Superior temporal gyrus (tissue), 1 donor: ENCODE data around the gene ABCC1.
"Not testable (repeated sequence)": the region's sequence is repeated elsewhere in the genome, so short reads cannot be mapped to it uniquely, and the experiment has no call there.

Experiments
- DNase-seq: peaks from one replicate; pipeline ENCODE4 v3.0.0-alpha.2; 2016; ENCODE audit errors: extremely low spot score

ABCC1 gene

DNA sequence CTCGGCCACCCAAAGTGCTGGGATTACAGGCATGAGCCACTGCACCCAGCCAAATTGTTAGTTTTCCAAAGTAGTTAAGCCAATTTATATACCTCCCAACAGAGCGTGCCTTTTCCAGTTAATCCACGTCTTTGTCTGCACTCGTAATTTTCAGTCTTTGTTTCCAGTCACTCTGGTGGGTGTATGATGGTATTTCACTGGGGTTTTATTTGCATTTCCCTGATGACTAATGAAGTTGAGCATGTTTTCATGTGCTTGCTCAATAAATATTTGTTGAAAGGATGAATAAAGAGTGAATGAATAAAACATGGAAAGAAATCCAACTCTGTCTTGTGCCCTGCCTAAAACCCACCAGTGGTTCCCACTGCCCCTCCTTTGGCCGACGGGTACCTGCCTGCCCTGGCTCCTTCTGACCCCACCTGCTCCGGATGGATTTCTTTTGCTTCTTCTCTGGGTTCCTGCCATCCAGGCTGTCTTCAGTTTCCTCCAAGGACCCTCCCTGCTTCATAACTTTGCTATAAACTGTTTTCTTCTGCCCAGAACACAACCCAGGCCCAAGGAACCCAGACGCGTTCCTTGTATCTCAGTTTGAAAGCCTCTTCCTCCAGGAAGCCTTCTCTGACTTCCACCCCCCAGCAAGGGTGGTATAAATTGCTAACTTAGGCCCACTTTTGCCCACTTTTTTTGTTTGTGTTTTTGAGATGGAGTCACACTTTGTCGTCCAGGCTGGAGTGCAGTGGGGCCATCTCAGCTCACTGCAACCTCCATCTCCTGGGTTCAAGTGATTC, 3.0 kb upstream of the ABCC1 start:
- DNase-seq = no peak

DNA sequence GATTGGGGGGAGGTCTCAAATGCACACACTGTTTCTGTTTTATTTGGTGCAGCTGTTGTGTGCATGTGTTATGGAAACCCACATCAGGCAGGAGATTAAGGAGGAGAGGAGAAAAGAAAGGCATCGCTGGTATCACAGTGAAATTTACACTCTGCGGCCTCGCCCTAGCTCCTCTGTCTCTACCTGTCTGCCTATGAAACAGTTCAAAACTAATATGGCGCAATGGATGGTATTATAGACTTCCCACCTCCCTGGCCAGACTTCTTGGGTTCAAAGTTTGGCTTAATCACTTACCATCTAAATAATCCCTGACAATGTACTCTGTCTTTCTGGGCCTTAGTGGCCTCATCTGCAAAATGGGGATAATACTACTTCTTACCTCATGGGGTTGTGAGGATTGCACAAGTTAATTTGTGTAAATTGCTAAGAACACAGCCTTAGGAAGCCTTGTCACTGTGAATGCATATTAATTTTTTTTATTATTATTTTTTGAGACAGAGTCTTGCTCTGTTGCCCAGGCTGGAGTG, 1.4 kb upstream of the ABCC1 start:
- DNase-seq = no peak

DNA sequence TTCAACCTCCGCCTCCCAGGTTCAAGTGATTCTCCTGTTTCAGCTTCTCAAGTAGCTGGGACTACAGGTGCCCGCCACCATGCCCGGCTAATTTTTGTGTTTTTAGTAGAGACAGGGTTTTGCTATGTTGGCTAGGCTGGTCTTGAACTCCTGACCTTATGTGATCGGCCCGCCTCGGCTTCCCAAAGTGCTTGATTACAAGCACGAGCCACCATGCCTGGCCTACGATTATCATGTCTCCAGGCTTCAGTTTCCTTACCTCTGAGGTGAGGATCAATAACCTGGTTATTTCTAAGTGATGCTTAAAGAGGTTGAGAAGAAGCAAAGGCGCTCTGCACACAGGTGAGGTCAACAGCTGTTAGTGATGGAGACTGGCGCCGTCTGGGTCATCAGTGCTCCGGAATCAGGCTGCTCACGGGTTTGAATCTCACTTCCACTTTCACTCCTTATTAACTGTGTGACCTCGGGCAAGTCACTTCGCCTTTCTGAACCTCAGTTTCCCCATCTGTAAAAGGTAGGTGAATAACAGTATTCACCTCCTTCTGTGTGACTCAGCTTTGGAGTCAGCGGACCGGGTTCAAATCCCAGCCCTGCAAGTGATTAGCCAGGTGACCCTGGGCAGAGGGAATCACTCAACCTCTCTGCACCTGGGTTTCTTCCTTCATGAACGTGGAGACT, 745 bp upstream of the ABCC1 start:
- no peak for DNase-seq

DNA sequence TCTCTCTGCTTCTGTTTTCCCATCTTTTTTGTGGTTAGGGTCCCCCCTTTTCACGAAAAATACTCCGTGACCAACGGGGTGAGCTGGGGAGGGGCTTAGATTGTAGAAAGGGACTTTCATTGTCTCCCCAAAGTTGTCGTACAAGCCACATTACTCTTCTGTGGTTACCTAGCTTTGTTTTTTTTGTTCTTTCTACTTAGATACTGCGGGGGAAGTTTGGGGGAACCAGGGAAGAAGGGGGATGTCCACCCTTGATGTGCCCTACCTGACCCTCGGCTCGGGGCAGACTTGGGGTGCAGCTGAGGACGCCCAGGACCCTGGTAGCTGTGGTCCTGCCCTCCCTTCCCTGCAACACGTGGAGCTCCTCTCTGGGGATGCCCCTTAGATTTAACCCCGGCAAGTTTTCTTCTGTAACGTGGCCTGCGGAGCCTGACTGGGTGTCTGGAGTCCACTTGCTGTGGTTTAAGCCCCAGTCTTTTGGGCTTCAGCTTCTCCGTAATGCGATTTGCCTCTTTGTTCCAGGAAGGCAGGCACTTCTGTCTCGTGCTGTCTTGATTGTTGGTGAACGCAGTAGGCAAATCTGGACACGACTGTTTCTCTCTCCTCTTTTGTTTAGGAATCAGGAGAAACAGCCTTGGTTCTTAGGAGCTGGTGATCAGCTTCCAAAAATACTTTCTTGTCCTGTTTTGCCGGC, 892 bp downstream of the ABCC1 start:
- DNase-seq = peak; percentile 22

DNA sequence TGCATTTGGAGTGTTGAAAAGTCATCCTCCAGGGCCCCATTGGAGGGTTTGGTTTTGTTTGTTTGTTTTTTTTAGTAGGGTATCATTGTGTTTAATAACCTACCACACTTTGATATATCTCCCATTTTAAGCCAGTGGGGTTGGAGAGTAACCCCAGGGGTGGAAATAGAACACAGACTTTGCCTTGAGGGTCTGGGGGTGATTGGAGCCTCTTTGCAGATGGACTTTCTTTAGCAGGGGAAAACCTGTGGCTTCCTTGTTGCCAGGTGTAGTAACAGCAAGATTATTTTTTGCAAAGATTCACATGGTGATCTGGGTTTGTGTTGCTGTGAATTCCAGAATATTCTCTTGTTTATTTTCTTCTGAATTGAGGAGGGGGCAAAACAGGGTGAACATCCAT, 1.5 kb downstream of the ABCC1 start:
- no peak for DNase-seq

DNA sequence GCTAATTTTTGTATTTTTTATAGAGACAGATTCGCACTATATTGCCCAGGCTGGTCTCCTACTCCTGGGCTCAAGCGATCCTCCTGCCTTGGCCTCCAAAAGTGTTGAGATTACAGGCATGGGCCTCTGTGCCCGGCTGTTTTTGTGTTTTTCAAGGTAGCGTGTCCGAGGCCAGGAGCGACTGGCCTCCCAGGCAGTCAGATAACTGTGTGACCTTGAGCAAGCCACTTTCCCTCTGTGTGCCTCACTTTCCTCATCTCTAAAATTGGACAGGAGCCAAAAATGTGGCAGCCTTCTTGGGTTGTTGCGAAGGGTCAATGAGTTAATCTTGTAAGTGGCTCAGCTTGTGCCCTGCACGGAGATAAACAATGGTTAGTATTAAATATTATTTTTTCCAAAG, 2.4 kb downstream of the ABCC1 start:
- no peak for DNase-seq

DNA sequence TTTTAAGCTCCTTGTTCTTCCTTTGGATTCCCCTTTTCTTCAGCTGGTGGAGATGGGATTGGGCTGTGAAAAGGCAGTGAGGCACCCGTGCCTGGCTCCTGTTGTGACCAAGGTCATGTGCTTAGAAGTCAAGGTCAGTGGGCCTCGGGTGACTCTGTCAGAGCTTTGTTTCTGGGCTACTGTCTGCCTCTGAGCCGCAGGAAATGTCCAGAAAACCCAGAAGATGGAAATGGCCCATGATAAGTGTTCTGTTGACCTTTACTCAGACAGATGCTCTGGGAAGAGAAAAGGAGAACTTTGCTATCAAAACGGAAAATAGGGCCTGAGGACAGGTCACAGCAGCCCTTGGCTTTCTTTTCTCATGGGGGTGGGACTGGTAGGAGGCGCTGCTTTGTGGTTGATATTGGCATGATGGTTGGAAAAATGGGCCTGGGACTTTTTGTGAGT, 2.9 kb downstream of the ABCC1 start:
- DNase-seq = no peak

DNA sequence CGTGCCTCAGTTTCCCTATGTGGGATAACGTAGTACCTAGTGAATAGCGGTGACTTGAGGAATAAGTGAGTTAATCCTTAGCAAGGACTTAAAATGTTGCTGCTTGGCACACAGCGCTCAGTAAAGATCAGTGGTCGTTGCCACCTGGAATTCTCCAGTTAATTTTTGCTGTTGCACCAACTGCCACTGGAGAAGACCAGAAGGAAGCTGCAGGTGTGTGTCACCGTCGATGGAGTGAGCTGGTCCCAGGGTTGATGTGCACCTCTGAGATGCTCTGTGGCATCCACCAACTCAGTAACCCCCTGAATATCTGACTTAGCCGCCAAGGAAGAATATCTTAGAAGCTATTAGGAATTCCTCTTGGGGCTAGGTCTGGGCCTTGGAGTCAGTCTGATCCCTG, 4.1 kb downstream of the ABCC1 start:
- no peak for DNase-seq

DNA sequence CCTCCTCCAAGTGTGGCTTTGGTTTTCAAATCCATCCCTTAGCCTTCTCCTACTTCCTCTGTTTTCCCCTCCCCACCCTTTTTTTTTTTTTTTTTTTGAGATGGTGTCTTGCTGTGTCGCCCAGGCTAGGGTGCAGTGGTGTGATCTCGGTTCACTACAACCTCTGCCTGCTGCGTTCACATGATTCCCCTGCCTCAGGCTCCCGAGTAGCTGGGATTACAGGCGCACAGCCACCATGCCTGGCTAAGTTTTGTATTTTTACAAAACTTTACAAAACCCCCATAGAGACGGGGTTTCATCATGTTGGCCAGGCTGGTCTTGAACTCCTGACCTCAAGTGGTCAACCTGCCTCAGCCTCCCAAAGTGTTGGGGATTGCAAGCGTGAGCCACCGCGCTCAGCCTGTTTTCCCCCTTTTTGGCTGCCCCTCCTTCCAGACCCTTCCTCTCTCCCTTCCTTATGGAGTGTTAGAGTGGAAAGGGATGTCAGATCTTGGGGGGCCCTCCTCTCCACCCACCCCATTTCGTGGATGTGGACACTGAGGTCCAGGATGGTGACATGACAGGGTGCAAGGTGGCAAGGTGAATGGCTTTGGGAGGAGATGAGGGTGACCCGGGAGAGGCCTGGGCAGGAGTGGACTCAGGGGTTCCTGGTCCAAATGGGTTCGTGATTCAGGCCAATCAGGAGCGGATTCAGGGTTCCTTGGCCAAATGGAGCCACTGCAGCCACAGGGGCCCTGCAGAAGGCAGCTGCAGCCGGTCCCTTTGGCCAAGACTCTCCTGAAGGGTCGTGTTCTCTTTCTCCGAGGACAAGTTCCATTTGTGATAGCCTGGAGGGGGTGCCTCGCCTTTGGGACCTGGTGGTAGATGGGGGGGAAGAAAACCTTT, 4.8 kb downstream of the ABCC1 start:
- no peak for DNase-seq

DNA sequence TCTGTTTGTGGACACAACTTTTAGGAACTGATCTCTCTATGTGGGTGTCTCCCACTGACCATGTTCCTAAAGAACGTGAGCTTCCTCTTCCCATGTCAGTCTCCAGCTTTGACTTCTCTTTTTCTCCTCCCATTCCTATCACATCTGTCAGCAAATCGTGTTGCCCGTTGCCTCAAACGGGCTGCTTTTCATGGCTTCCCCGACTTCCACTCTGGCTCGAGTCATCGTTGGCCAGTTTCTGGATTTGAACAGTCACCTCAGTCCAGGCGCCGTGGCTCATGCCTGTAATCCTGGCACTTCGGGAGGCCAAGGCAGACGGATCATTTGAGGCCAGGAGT, 5.4 kb downstream of the ABCC1 start:
- no peak for DNase-seq

DNA sequence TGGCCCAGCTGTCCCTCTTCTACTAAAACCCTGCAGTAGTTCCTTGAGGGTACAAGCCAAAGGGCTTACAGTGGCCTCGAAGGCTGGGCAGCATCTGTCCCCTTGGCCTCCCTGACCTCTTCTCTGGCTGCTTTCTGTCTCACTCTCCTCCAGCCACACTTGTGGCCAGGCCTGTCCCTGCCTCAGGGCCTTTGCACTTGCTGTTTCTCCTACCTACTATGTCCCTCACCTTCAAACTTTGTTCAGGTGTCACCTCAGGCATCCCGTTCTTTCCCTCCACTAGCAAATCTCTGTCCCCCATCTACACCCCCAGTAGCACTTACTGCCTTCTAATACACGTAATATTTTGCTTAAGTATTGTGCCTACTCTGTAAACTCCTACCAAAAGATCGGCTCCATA, 6.0 kb downstream of the ABCC1 start:
- no peak for DNase-seq

DNA sequence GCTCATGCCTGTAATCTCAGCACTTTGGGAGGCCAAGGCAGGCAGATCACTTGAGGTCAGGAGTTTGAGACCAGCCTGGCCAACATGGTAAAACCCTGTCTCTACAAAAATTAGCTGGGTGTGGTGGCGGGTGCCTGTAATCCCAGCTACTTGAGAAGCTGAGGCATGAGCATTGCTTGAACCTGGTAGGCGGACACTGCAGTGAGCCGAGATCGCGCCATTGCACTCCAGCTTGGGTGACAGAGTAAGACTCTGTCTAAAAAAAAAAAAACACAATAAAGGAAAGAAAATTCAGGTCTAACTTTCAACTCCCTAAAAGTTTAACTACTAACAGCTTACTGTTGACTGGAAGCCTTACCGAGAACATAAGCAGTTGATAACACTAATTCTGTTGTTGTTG, 6.7 kb downstream of the ABCC1 start:
- not testable (repeated sequence) for DNase-seq

DNA sequence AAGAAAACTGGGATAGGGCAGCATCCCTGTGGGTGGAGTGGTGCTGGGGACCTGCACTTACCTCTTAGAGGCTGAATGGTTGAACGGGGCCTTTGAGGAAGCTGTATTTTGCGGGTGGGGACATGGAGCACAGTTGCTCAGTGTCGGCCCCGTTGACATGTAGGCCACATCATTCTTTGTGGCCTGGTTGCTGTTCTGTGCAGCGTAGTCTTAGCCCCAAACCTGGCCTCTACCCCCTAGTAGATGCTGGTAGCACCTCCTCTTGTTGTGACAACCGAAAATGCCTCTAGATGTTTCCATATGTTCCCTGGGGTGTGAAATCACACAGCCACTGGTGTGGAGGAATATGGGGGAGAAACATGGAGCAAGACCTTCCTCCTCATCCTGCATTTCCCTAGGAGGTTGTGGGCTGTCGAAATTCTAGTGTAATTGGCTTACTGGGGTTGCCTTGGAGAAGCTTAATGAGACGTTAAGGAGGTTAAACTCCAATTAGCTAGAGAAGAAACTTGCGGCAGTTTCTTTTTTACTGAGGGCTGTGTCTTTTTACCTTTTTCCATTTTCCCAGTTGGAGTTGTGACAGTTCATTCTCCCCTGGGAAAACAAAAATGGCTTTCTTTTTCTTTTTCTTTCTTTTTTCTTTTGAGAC, 9.4 kb downstream of the ABCC1 start:
- no peak for DNase-seq

DNA sequence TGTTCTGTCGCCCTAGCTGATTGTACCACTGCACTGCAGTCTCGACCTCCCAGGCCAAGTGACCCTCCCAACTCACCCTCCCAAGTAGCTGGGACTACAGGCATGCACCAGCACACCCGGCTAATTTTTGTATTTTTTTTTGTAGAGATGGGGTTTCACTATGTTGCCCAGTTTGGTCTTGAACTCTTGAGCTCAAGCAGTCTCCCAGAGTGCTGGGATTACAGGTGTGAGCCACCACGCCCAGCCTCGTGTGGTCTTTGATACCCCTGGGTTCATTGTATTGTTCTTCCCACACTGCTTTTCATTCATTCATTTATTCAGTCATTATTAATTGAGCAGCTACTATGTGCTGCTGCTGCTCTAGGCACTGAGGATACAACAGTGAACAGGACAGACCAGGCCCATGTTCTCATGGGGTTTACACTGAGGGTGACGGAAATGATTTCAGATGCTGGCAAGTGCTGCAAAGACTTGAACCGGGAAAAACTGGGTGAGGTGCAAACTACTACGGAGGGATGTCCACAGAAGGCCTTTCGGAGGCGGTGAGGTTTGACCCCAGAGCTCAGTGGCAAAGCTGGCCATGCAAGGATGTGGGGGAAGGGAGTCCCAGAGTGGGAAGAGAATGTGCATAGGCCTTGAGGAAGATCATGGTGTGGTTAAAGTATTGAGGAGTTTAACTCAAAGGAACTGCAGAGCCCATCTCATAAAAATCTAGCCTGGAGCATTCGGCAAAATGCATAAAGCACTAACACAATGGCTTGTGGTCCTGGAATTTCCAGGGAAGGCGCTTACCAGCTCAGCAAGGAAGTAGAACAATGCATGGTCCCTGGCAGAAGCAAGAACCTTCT, 10.9 kb downstream of the ABCC1 start:
- DNase-seq = no peak

DNA sequence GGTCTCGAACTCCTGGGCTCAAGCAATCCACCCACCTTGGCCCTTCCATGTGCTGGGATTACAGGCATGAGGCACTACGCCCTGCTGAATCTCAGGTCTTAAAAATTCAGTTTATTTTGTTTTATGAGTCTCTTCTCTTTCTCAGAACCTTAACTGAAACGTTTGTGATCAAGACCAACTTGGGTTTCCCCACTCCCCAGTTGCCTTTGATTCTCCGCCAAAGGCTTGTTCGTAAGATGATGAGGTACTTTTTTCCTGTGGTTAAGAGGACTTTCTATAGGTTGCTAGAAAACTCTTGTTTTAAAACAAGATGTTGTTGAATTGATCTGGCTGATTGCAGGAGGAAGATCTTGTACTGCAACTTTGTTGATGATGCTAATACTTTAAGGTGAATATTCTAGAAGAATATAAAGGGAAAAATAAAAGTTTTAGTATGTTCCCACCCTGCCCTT, 11.7 kb downstream of the ABCC1 start:
- no peak for DNase-seq

DNA sequence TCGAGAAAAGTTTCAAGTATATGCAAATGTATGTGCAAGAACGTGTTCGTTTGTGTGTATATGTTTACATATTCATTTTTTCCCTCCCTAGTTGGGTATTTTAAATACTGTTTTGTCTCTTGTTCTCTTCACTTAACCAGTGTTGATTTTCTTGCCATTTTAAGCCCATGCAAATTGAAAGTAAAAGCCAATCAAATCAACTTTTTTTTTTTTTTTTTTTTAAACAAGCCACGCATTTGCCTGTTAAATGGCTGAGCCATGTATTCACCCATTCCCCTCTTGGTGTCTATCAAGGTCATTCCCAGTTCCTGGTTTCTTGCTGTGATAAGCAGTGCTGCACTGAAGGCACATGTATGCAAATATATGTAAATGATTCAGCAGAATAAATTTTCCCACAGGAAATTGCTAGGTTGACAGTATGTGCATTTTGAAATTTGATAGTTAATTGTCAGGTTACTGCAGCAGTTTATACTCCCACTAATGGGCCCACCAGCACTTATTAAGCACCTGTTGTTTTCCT, 12.2 kb downstream of the ABCC1 start:
- DNase-seq = no peak

DNA sequence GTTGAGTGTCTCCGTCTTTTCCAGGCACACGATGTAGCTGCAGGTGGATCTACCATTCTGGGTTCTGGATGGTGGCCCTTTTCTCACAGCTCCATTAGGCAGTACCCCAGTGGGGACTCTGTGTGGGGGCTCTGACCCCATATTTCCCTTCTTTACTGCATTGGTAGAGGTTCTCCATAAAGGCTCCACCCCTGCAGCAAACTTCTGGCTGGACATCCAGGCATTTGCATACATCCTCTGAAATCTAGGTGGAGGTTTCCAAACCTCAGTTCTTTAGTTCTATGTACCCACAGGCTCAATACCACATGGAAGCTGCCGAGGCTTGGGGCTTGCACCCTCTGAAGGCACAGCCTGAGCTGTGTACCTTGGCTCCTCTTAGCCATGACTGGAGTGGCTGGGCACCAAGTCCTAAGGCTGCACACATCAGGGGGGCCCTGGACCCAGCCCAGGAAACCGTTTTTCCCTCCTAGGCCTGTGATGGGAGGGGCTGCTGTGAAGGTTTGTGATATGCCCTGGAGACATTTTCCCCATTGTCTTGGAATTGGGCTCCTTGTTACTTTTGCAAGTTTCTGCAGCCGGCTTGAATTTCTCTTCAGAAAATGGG, 14.0 kb downstream of the ABCC1 start:
- DNase-seq = no peak

DNA sequence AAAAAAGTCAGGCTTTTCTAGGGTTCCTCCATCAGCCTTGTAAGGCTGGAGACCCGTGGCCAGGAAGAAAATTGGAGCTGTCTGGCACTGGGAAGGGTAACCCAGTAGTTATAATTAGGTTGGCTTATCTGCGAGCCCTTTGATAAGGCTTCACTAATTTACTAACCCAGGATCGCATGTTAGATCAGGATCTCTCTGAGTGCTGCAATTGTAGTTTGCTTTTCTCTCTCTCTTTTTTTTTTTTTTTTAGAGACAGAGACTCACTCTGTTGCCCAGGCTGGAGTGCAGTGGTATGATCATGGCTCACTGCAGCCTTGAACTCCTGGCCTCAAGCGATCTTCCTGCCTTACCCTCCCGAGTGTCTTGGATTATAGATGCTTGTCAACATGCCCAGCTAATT, 17.0 kb downstream of the ABCC1 start:
- no peak for DNase-seq

DNA sequence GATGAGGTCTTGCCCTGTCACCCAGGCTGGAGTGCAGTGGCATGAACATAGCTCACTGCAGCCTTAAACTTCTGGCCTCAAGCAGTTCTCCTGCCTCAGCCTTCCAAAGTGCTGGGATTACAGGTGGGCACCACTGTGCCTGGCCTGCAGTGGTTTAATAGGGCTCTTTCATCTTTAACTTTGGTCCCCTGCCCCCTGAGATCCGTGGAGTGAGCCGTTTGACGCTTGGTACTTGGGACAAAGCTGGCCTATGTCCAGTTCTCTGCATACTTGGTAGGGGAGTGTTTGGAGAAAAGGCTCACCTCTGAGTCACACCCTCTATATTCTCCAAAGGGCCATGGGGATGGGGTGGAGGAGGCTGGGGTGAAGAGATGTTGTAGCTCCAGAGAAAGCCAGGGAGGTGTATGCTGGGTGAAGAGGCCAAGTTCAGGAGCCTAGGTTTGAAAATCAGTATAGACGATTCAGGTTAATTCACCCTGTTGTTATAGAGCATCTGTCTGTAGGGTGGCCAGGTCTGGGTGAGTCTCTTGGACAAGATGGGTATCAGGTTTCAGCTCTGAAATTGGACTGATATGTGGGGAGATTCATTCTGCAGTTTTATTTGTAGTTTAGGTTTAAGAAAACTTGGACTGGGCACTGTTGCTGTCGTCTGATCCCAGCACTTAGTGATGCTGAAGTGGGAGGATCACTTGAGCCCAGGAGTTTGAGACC, 17.6 kb downstream of the ABCC1 start:
- no peak for DNase-seq
